Measurements from ENCODE around the gene SMIM41.

The SMIM41 gene

GRCh38 chr12:52063082-52063924 is 16.2 kb upstream of the SMIM41 start:
- no peak for DNase-seq

DNA sequence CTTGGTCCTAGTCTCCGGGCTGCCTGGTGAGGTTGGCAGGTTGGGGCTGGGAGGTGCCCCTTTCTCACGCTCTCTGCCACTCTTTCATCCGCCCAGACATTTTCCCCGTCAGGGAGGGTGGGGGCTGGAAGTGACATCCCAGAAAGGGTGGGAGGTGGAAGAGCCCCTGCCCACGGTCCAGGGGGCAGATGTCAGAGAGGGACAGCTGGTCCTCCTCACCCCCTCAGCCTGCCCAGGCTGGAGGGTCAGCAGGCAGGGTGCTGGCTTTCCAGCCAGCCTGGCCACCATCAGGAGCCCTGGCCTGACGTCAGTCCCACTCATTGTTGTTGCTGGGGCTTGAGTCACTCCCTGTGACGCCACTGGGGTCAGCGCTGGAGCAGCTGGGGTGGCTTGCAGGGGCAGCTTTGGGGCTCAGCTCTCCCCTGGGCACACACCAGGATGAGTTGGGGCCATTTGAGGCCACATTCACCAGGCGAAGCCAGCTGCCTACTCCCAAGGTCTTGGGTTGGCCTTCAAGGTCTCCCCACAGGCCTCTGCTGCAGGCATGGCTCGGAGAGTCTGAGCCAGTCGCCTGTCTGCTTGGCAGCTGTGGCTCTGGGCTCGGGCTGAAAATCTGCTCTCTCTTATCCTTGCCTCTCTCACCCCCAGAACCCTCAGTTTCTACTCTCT is 15.4 kb upstream of the SMIM41 start:
- DNase-seq, result no peak

- DNase-seq, result no peak
Observed at GRCh38 chr12:52066346-52067080, 13.0 kb upstream of the SMIM41 start.

DNA sequence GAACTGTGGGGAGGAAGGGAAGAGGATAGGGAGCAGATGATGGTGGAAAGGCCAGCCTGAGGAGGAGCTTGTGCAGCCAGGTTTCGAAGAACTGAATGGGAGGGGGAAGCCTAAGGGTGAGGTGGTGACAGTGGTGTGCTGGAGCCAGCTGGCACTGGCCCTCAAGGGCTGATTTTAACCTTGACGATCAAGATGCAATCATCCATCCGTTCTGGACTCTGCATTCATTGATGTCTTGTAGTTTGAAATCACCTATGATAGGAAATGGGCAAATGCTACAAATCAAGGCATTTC is 12.5 kb upstream of the SMIM41 start:
- no peak for DNase-seq

DNA sequence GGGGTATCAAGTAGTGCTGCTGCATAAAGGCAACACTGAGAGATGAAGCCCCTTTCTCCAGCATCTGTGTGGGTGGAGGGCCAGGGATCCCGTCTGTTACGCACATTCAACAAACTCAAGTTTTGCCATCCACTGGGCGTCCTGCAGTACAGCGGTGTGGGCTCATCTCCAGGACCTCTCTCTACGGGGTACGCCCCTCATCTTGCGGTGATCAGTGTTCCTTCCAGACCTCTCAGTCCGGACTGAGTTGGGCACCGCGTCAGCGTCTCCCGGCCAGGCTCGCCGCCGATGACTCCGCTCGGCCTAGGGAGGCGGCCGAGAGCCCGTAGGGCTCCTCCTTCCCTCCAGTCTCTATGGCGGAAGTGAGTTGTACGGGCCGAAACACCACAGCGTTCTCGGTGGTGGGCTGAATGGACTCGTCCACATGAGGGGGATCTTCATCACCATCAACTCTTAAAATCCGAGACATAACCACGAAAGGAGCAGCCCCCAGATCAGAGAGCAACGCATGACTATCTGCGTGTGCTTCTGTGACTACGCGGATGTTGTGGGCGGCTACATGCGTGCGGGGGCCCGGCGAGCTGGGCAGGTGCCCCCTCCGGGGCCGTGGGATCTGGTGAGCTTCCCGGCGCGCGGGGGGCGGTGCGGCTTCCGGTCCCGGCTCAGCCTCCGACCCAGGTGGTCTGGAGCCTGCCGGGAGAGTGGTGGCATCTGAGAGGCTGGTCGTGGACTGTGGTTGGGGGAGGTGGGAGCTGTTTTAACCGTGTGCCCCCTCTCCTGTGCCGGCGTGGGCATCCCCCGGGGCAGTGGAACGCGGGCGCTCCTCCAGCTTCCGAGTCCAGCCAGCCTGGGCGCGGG is 9.9 kb upstream of the SMIM41 start, which contains the start of gene ATG101:
ATG101 (plus strand) TSS at position 652 of the 858 bp plus-strand sequence. CDS start 3,673 bp downstream, outside the sequence.
- DNase-seq, result peak; percentile 87

- no peak for DNase-seq
Observed at GRCh38 chr12:52070185-52070925, 9.1 kb upstream of the SMIM41 start.

- DNase-seq, result no peak
Observed at GRCh38 chr12:52073531-52074381, 5.7 kb upstream of the SMIM41 start.

DNA sequence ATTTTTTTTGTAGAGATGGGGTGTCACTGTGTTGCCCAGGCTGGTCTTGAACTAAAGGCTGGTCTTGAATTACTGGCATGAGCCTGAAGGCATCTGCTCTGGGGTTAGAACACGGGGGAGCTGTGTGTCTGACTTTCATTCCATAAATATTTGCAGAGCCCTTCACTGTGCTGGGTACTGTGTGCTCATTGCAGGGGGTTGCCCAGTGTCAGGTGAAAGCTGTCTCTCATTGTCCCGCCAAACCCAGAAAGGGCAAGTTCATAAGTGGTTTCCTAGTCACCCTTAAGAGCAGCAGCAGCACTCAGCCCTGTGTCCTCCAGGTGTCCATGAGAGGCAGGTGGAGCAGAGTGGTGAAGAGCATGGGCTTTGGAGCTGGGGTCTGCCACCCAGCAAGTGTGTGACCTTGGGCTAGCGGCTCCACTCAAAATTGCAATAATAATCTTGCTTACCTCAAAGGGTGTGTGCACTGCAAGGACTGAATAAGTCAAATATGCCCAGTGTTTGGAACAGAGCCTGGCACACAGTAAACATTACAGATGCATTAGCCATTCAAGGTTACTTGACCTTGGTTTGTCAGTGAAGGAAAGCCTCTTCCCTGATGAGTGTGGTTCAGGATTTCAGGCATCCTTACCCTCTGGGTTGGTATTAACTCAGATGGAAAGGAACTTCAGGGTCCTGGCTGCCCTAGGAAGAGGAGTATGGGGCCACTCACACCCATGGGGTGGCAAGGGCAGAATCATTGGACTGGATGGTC is 4.4 kb upstream of the SMIM41 start:
- no peak for DNase-seq

- no peak for DNase-seq
Observed at GRCh38 chr12:52076811-52077210, 2.7 kb upstream of the SMIM41 start.

GRCh38 chr12:52078276-52078675 is 1.2 kb upstream of the SMIM41 start:
- DNase-seq, result no peak

- DNase-seq, result no peak
Observed at GRCh38 chr12:52080403-52081251, 1.1 kb downstream of the SMIM41 start.

GRCh38 chr12:52081263-52081733 is 1.8 kb downstream of the SMIM41 start:
- no peak for DNase-seq

GRCh38 chr12:52082026-52082668 is 2.6 kb downstream of the SMIM41 start:
- no peak for DNase-seq

DNA sequence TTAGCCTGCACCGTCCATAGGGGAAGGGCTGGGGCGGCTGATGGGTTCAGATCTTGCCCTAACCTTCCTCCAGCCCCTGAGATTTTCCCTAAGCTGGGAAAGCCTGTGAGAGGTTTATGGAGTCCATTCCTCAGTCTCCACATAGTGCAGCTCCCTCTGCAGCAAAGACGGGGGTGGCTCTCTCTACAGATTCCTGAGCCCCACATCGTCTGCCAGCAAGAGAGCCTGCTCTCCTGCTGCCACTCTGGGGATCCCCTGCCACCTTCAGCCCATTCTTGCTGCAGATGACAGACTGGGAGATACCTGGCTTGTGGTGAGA is 3.1 kb downstream of the SMIM41 start:
- no peak for DNase-seq

DNA sequence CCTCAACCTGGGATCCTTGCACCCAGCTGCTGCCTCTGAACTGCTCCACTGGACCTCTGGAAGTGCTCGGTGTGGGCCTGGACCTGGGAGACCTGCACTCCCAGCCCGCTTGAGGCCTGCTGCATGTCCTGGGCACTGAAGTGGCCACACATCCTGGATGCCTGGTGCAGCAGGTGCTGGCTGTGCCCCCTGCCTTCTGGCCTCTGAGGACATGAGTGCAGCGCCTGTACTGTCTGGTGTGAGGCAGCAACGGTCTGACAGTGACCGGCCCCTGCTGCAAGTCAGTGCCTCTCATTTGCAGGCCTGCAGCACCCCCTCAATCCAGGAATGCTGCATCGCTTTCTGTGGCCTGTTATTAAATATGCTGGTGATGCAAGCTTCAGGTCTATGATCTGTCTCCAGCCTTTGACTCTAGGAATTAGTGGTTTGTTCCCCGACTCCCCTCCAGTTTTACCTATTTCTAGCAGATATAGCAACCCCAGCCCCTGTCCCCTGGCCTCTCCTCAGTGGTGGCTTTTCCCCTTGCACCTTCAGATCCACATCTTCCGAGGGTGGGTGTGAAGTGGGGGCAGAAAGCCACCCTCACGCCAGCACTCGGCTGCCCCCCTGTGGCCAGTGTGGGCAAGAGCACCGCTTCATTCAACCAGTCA is 3.6 kb downstream of the SMIM41 start:
- peak; percentile 71 for DNase-seq

DNA sequence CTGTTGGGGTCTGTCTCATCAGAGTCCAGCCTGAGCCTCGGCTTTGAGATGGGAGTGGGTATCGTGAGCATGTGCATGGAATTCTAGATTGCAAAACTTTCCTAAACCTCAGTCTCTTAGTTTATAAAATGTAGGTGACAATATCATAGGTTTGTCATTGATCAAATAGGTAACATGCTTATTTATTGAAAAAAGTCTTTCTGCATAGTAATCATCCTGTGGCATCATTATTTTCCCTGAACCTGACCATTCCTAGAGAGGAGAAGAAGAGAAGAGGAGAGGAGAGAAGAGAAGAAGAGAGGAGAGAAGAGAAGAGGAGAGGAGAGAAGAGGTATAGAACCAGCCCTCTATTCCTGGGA is 4.1 kb downstream of the SMIM41 start:
- no peak for DNase-seq

GRCh38 chr12:52084491-52085231 is 5.2 kb downstream of the SMIM41 start:
- no peak for DNase-seq

All from activated naive CD4-positive, alpha-beta T cell treated with Interleukin-2 at 50 U/mL for 16 hours (primary cell).